KMS-11 (cell line): ENCODE data around the gene MRPS18A.

ENCODE experiments used
- H2AFZ ChIP-seq: fragments of 200-600 bp; sonication (generic); 2 replicates; pipeline ENCODE4 v1.6.1; 2016; ENCODE audit warnings: antibody characterized with exemption, mixed run types, low read depth
- H3K27ac ChIP-seq: fragments of 200-600 bp; sonication (generic); 2 replicates; pipeline ENCODE4 v1.6.1; 2016; ENCODE audit warnings: mild to moderate bottlenecking, mixed run types
- H3K27me3 ChIP-seq: fragments of 200-600 bp; sonication (generic); 2 replicates; pipeline ENCODE4 v1.6.1; 2017; ENCODE audit warnings: mild to moderate bottlenecking, low read depth, mixed run types, moderate library complexity; ENCODE audit not compliant: insufficient read depth
- H3K36me3 ChIP-seq: fragments of 200-600 bp; sonication (generic); 2 replicates; pipeline ENCODE4 v1.6.1; 2017; ENCODE audit warnings: mild to moderate bottlenecking, mixed run types; ENCODE audit not compliant: insufficient read depth
- H3K4me1 ChIP-seq: fragments of 200-600 bp; sonication (generic); 2 replicates; pipeline ENCODE4 v1.6.1; 2016; ENCODE audit warnings: mild to moderate bottlenecking, low read depth, mixed run types; ENCODE audit not compliant: poor library complexity, severe bottlenecking
- H3K4me2 ChIP-seq: fragments of 200-600 bp; sonication (generic); 2 replicates; pipeline ENCODE4 v1.7.0; 2016; ENCODE audit warnings: mild to moderate bottlenecking, mixed run types
- H3K4me3 ChIP-seq: fragments of 200-600 bp; sonication (generic); IDR thresholded peaks from 2 replicates; pipeline ENCODE4 v1.6.1; 2017; ENCODE audit warnings: low read depth, low read length, mixed read lengths; ENCODE audit not compliant: insufficient read depth
- H3K79me2 ChIP-seq: fragments of 200-600 bp; sonication (generic); 2 replicates; pipeline ENCODE4 v1.6.1; 2016; ENCODE audit warnings: low read depth, mixed run types; ENCODE audit not compliant: insufficient read depth
- H3K9ac ChIP-seq: fragments of 200-600 bp; sonication (generic); 2 replicates; pipeline ENCODE4 v1.6.1; 2016; ENCODE audit warnings: mild to moderate bottlenecking, mixed run types
- H4K20me1 ChIP-seq: fragments of 200-600 bp; sonication (generic); 2 replicates; pipeline ENCODE4 v1.6.1; 2016; ENCODE audit warnings: mild to moderate bottlenecking, mixed run types; ENCODE audit not compliant: insufficient read depth
- CTCF ChIP-seq: fragments of 200-600 bp; sonication (generic); conservative IDR thresholded peaks from 2 replicates; pipeline ENCODE4 v1.6.1; 2017; ENCODE audit warnings: low read depth, mild to moderate bottlenecking, antibody characterized with exemption, low read length, moderate library complexity, mixed read lengths

MRPS18A gene

GRCh38 chr6:43629505-43630300 is 57.9 kb downstream of the MRPS18A start:
- Histone ChIP-seq H3K9ac (peak overlapping the region; percentile 87), H3K79me2 (peaks cover 9% of the 10 kb centered on the region; the same call in 1 of the 2 replicates), H3K27me3 (no peaks in the 10 kb centered on the region), H4K20me1 (no peaks in the 10 kb centered on the region), H3K27ac (peak overlapping the region; percentile 91), H3K4me3 (no peak overlapping the region), H3K4me1 (peaks cover 36% of the 10 kb centered on the region), H3K36me3 (no peaks in the 10 kb centered on the region; the same call in 1 of the 2 replicates), H3K4me2 (peak overlapping the region; percentile 56), H2AFZ (peak overlapping the region; percentile 62)
- no peak for TF ChIP-seq CTCF

DNA sequence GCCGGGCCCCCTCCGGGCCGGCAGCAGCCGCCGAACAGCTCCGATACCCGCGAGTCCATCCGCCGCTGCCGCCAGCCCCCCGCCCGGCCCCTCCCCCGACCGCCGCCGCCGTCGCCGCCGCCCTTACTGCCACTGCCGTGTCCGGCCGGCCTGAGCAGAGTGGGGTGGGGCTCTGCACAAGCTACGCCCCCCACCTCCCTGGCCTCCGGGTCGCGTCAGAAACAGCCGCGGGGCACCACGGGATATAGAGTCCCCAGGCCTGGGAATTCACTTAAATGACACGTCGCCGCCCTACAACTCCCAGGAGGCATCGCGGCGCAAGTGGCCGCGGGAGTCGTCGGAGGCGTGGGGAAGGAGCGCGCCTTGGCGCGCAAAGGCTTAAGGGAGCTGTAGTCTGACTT is 58.5 kb downstream of the MRPS18A start, which contains the start of gene GTPBP2:
GTPBP2 (minus strand) TSS at position 161 of the 401 bp plus-strand sequence; CDS start at position 59, 102 bp downstream.
- H2AFZ ChIP-seq = peak within 1 kb of the TSS; percentile 62
- H3K4me3 ChIP-seq = no peak within 1 kb of the TSS
- peaks cover 9% of the 10 kb centered on the region; the same call in 1 of the 2 replicates for H3K79me2 ChIP-seq
- H4K20me1 ChIP-seq = no peaks in the 10 kb centered on the region
- peak within 1 kb of the TSS; percentile 91 for H3K27ac ChIP-seq
- no peaks in the 10 kb centered on the region for H3K27me3 ChIP-seq
- peak within 1 kb of the TSS; percentile 67 for H3K4me2 ChIP-seq
- no peak for TF ChIP-seq CTCF
- H3K9ac ChIP-seq = peak within 1 kb of the TSS; percentile 87
- no peaks in the 10 kb centered on the region; the same call in 1 of the 2 replicates for H3K36me3 ChIP-seq
- peaks cover 36% of the 10 kb centered on the region for H3K4me1 ChIP-seq

- Histone ChIP-seq H3K79me2 (peaks cover 9% of the 10 kb centered on the region; the same call in 1 of the 2 replicates), H3K9ac (peak overlapping the region; percentile 63), H3K4me2 (peak overlapping the region; percentile 67), H3K27me3 (no peaks in the 10 kb centered on the region), H3K4me1 (peaks cover 36% of the 10 kb centered on the region), H3K27ac (peak overlapping the region; percentile 44), H4K20me1 (no peaks in the 10 kb centered on the region), H3K36me3 (no peaks in the 10 kb centered on the region; the same call in 1 of the 2 replicates), H3K4me3 (no peak overlapping the region), H2AFZ (peak overlapping the region; percentile 40)
- no peak for TF ChIP-seq CTCF
Observed at GRCh38 chr6:43628393-43629103, 59.0 kb downstream of the MRPS18A start.

DNA sequence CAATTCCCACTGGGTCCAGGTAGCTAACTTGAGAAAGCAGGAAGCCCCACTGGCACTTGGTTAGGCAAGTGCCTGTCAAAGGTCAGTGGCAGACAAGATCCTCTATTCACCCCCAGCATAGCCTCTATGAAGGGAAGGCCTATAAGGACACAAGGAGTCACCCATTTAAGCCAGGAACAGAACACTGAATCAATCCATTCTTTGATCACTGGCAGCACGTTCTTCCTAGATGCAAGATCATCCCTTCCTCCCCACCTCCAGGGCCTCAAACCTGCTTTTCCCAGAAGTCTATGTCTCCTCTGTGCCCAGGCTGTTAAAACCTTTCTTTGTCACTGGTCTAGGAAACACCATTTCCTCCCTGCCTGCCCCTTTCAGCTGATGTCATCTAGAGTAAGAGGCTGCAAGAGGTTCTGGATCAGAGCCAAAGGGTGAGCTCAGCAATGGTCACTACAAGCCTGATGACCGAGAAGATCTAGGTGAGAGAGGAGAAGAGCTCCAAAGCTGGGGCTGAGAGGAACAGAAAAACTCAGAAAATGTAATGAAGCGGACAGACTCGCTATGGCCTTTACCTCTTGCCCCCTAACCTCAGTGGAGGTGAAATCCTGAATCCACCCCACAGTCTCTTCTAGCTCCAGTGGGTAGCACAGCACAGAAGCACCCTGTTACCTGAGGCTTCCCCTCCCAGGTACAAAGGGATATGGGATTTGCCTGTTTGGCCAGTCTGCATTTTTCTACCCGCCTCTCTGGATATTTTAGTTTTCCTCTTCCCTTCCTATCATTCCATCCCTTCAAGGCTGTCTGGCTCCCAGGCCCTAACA is 60.4 kb downstream of the MRPS18A start:
- Histone ChIP-seq H2AFZ (no peak overlapping the region), H3K79me2 (peaks cover 9% of the 10 kb centered on the region; the same call in 1 of the 2 replicates), H3K36me3 (no peaks in the 10 kb centered on the region; the same call in 1 of the 2 replicates), H3K4me1 (peaks cover 36% of the 10 kb centered on the region), H3K27me3 (no peaks in the 10 kb centered on the region), H3K27ac (peak overlapping the region; percentile 2; the same call in 1 of the 2 replicates), H4K20me1 (no peaks in the 10 kb centered on the region), H3K4me2 (peak overlapping the region; percentile 67), H3K9ac (no peak overlapping the region), H3K4me3 (no peak overlapping the region)
- no peak for TF ChIP-seq CTCF
